ENCODE data around the gene TMEM132E.

Gene TMEM132E

GRCh38 chr17:34601416-34601815, 22.0 kb downstream of the TMEM132E start:
- Mint-ChIP-seq H3K4me3 (no peak overlapping the region), H3K27me3 (peaks cover 32% of the 10 kb centered on the region), H3K9me3 (no peaks in the 10 kb centered on the region), H3K27ac (no peak overlapping the region), H3K36me3 (no peaks in the 10 kb centered on the region), H3K4me1 (no peaks in the 10 kb centered on the region)
- no peak for DNase-seq
- CTCF ChIA-PET: interaction anchor here (0.5 kb wide), 1 partner anchor 41 kb away, joined by 3 read pairs; no protein-coding TSS in a partner anchor

- Mint-ChIP-seq H3K27ac (no peak overlapping the region), H3K4me1 (no peaks in the 10 kb centered on the region), H3K27me3 (peaks cover 43% of the 10 kb centered on the region), H3K4me3 (no peak overlapping the region), H3K9me3 (no peaks in the 10 kb centered on the region), H3K36me3 (no peaks in the 10 kb centered on the region)
- no peak for DNase-seq
- CTCF ChIA-PET: interaction anchor here (0.8 kb wide), 1 partner anchor 34 kb away, joined by 3 read pairs; no protein-coding TSS in a partner anchor
Observed at GRCh38 chr17:34603974-34604373, 24.6 kb downstream of the TMEM132E start.

GRCh38 chr17:34606763-34607162, 27.4 kb downstream of the TMEM132E start:
- Mint-ChIP-seq H3K36me3 (no peaks in the 10 kb centered on the region), H3K9me3 (no peaks in the 10 kb centered on the region), H3K4me3 (no peak overlapping the region), H3K27ac (no peak overlapping the region), H3K4me1 (no peaks in the 10 kb centered on the region), H3K27me3 (peaks cover 55% of the 10 kb centered on the region)
- CTCF ChIA-PET: interaction anchor here (0.8 kb wide), 1 partner anchor 22 kb away, joined by 3 read pairs; no protein-coding TSS in a partner anchor
- DNase-seq: no peak

GRCh38 chr17:34607917-34608316, 28.5 kb downstream of the TMEM132E start:
- no peak for DNase-seq
- CTCF ChIA-PET: interaction anchor here (1.1 kb wide), 1 partner anchor 65 kb away, joined by 3 read pairs; no protein-coding TSS in a partner anchor
- H3K36me3 Mint-ChIP-seq: no peaks in the 10 kb centered on the region
- H3K9me3 Mint-ChIP-seq: no peaks in the 10 kb centered on the region
- no peak overlapping the region for H3K4me3 Mint-ChIP-seq
- no peaks in the 10 kb centered on the region for H3K4me1 Mint-ChIP-seq
- H3K27me3 Mint-ChIP-seq: peaks cover 57% of the 10 kb centered on the region
- H3K27ac Mint-ChIP-seq: no peak overlapping the region

- Mint-ChIP-seq H3K27me3 (peaks cover 65% of the 10 kb centered on the region), H3K4me1 (no peaks in the 10 kb centered on the region), H3K36me3 (no peaks in the 10 kb centered on the region), H3K9me3 (no peaks in the 10 kb centered on the region), H3K4me3 (no peak overlapping the region), H3K27ac (no peak overlapping the region)
- CTCF ChIA-PET: no interaction called here
- DNase-seq: no peak
Observed at GRCh38 chr17:34609210-34609609, 29.8 kb downstream of the TMEM132E start.

- no peaks in the 10 kb centered on the region for H3K4me1 Mint-ChIP-seq
- no peaks in the 10 kb centered on the region for H3K36me3 Mint-ChIP-seq
- no peaks in the 10 kb centered on the region for H3K9me3 Mint-ChIP-seq
- no peak overlapping the region for H3K4me3 Mint-ChIP-seq
- CTCF ChIA-PET: no interaction called here
- H3K27me3 Mint-ChIP-seq: peaks cover 73% of the 10 kb centered on the region
- DNase-seq: no peak
- H3K27ac Mint-ChIP-seq: no peak overlapping the region
Observed at GRCh38 chr17:34610039-34610438, 30.7 kb downstream of the TMEM132E start.

- Mint-ChIP-seq H3K27me3 (peaks cover 76% of the 10 kb centered on the region), H3K4me1 (no peaks in the 10 kb centered on the region)
Observed at GRCh38 chr17:34610506-34610905, 31.1 kb downstream of the TMEM132E start.

GRCh38 chr17:34613064-34614019, 34.0 kb downstream of the TMEM132E start:
- H3K4me3 Mint-ChIP-seq: no peak overlapping the region
- no peaks in the 10 kb centered on the region for H3K4me1 Mint-ChIP-seq
- DNase-seq: no peak
- peaks cover 78% of the 10 kb centered on the region for H3K27me3 Mint-ChIP-seq
- CTCF ChIA-PET: no interaction called here
- peak overlapping the region; percentile 20 for H3K27ac Mint-ChIP-seq
- H3K9me3 Mint-ChIP-seq: no peaks in the 10 kb centered on the region
- H3K36me3 Mint-ChIP-seq: no peaks in the 10 kb centered on the region

More at GRCh38 chr17:34610506-34610905, 31.1 kb downstream of the TMEM132E start:
- H3K36me3 Mint-ChIP-seq: no peaks in the 10 kb centered on the region
- no peak overlapping the region for H3K27ac Mint-ChIP-seq
- no peaks in the 10 kb centered on the region for H3K9me3 Mint-ChIP-seq
- H3K4me3 Mint-ChIP-seq: no peak overlapping the region
- CTCF ChIA-PET: no interaction called here
- DNase-seq: no peak

GRCh38 chr17:34614698-34615097, 35.3 kb downstream of the TMEM132E start:
- H3K4me1 Mint-ChIP-seq: no peaks in the 10 kb centered on the region
- H3K36me3 Mint-ChIP-seq: no peaks in the 10 kb centered on the region
- H3K4me3 Mint-ChIP-seq: no peak overlapping the region
- peaks cover 74% of the 10 kb centered on the region for H3K27me3 Mint-ChIP-seq
- no peak overlapping the region for H3K27ac Mint-ChIP-seq
- CTCF ChIA-PET: interaction anchor here (0.7 kb wide), 1 partner anchor 189 kb away, joined by 3 read pairs; no protein-coding TSS in a partner anchor
- DNase-seq: no peak
- no peaks in the 10 kb centered on the region for H3K9me3 Mint-ChIP-seq

GRCh38 chr17:34615326-34615725, 35.9 kb downstream of the TMEM132E start:
- H3K4me1 Mint-ChIP-seq: no peaks in the 10 kb centered on the region
- peaks cover 68% of the 10 kb centered on the region for H3K27me3 Mint-ChIP-seq
- CTCF ChIA-PET: no interaction called here
- DNase-seq: no peak
- H3K27ac Mint-ChIP-seq: no peak overlapping the region
- no peaks in the 10 kb centered on the region for H3K9me3 Mint-ChIP-seq
- no peak overlapping the region for H3K4me3 Mint-ChIP-seq
- no peaks in the 10 kb centered on the region for H3K36me3 Mint-ChIP-seq

- no peak for DNase-seq
- H3K27ac Mint-ChIP-seq: no peak overlapping the region
- CTCF ChIA-PET: no interaction called here
- no peaks in the 10 kb centered on the region for H3K9me3 Mint-ChIP-seq
- no peaks in the 10 kb centered on the region for H3K4me1 Mint-ChIP-seq
- peaks cover 61% of the 10 kb centered on the region for H3K27me3 Mint-ChIP-seq
- H3K36me3 Mint-ChIP-seq: no peaks in the 10 kb centered on the region
- no peak overlapping the region for H3K4me3 Mint-ChIP-seq
Observed at GRCh38 chr17:34616148-34616547, 36.8 kb downstream of the TMEM132E start.

GRCh38 chr17:34617398-34617797, 38.0 kb downstream of the TMEM132E start:
- no peak for DNase-seq
- no peaks in the 10 kb centered on the region for H3K9me3 Mint-ChIP-seq
- no peak overlapping the region for H3K27ac Mint-ChIP-seq
- no peaks in the 10 kb centered on the region for H3K36me3 Mint-ChIP-seq
- CTCF ChIA-PET: no interaction called here
- H3K4me3 Mint-ChIP-seq: no peak overlapping the region
- no peaks in the 10 kb centered on the region for H3K4me1 Mint-ChIP-seq
- H3K27me3 Mint-ChIP-seq: peaks cover 57% of the 10 kb centered on the region

GRCh38 chr17:34619687-34620217, 40.4 kb downstream of the TMEM132E start:
- Mint-ChIP-seq H3K9me3 (no peaks in the 10 kb centered on the region), H3K4me1 (no peaks in the 10 kb centered on the region), H3K27ac (no peak overlapping the region), H3K27me3 (peaks cover 56% of the 10 kb centered on the region), H3K36me3 (no peaks in the 10 kb centered on the region), H3K4me3 (no peak overlapping the region)
- CTCF ChIA-PET: no interaction called here
- no peak for DNase-seq

GRCh38 chr17:34620458-34620857, 41.1 kb downstream of the TMEM132E start:
- no peaks in the 10 kb centered on the region for H3K9me3 Mint-ChIP-seq
- H3K36me3 Mint-ChIP-seq: no peaks in the 10 kb centered on the region
- no peak overlapping the region for H3K4me3 Mint-ChIP-seq
- no peak for DNase-seq
- H3K27me3 Mint-ChIP-seq: peaks cover 56% of the 10 kb centered on the region
- H3K4me1 Mint-ChIP-seq: no peaks in the 10 kb centered on the region
- CTCF ChIA-PET: no interaction called here
- no peak overlapping the region for H3K27ac Mint-ChIP-seq

Measured in activated naive CD4-positive, alpha-beta T cell treated with anti-CD3 and anti-CD28 coated beads, Interleukin-2, amount 10 ng/mL, durations not matched to agents 7 days and 5 days (primary cell).